CD4-positive, CD25-positive, alpha-beta regulatory T cell (primary cell): ENCODE results near the gene PSME3. TPM values are rescaled to one million over a fixed set of nuclear protein-coding genes. Genes with fewer than 3 reads are reported as not detected.
"Not testable (repeated sequence)": the region's sequence is repeated elsewhere in the genome, so short reads cannot be mapped to it uniquely, and the experiment has no call there.

ENCODE experiments used
- ATAC-seq, 2 donors: fragments of 150-1000 bp; cut with Tn5 transposase; one replicate each; pipeline ENCODE4 v1.10.0; 2021; ENCODE audit warnings: low read depth in 2 of 2, moderate number of reproducible peaks in 2 of 2, moderate library complexity in 1 of 2
- DNase-seq, 3 donors: peaks; one replicate each; pipeline versions ENCODE4 v3.0.0 to v3.0.0-alpha.2; 2012 to 2022; ENCODE audit warnings: mixed read lengths in 1 of 3
- H3K27ac ChIP-seq: one replicate; pipeline ENCODE4 v1.7.0; 2013; ENCODE audit warnings: mild to moderate bottlenecking, low read length; ENCODE audit not compliant: insufficient read depth, poor library complexity, severe bottlenecking
- H3K27me3 ChIP-seq: one replicate; pipeline ENCODE4 v1.7.0; 2013; ENCODE audit warnings: low read length; ENCODE audit not compliant: control insufficient read depth, insufficient read depth
- H3K36me3 ChIP-seq: one replicate; pipeline ENCODE4 v1.7.0; 2013; ENCODE audit warnings: mild to moderate bottlenecking, low read length, moderate library complexity; ENCODE audit not compliant: control insufficient read depth, insufficient read depth
- H3K4me1 ChIP-seq: 2 replicates; pipeline ENCODE4 v1.7.0; 2013; ENCODE audit warnings: mild to moderate bottlenecking, low read length; ENCODE audit not compliant: insufficient read depth, control insufficient read depth, poor library complexity, severe bottlenecking
- H3K4me3 ChIP-seq: one replicate; pipeline ENCODE4 v1.7.0; 2013; ENCODE audit warnings: low read depth, mild to moderate bottlenecking, low read length, moderate library complexity
- H3K9me3 ChIP-seq, 2 experiments: 1 replicate in 1 of 2; 2 replicates in 1 of 2; pipeline ENCODE4 v1.7.0; 2013; ENCODE audit warnings: low read length in 2 of 2, mild to moderate bottlenecking in 1 of 2, moderate library complexity in 1 of 2; ENCODE audit not compliant: control insufficient read depth in 2 of 2
- H3K27ac Mint-ChIP-seq, 3 donors: one replicate each; pipeline ENCODE4 v1.8.0; 2020 to 2022; ENCODE audit warnings: mild to moderate bottlenecking in 3 of 3, mixed read lengths in 3 of 3, moderate library complexity in 2 of 3
- H3K27me3 Mint-ChIP-seq: one replicate; pipeline ENCODE4 v1.8.0; 2022; ENCODE audit warnings: mild to moderate bottlenecking, mixed read lengths
- H3K36me3 Mint-ChIP-seq: one replicate; pipeline ENCODE4 v1.8.0; 2020; ENCODE audit warnings: mixed read lengths
- H3K4me1 Mint-ChIP-seq, 4 donors: one replicate each; pipeline ENCODE4 v1.8.0; 2020 to 2022; ENCODE audit warnings: mixed read lengths in 4 of 4, mild to moderate bottlenecking in 1 of 4
- H3K4me3 Mint-ChIP-seq, 4 donors: one replicate each; pipeline ENCODE4 v1.8.0; 2020 to 2022; ENCODE audit warnings: mild to moderate bottlenecking in 4 of 4, mixed read lengths in 4 of 4, moderate library complexity in 3 of 4
- H3K9me3 Mint-ChIP-seq, 7 donors: one replicate each; pipeline ENCODE4 v1.8.0; 2020 to 2022; ENCODE audit warnings: mixed read lengths in 7 of 7, mild to moderate bottlenecking in 3 of 7, moderate library complexity in 2 of 7
- polyA plus RNA-seq, 4 donors: library from polyadenylated mRNA; unstranded; fragments of 300-500 nt; fragmentation: Illumina TruSeq; gene quantifications; one replicate each; pipeline ENCODE4 v1.2.3, GENCODE V29; 2021
- total RNA-seq: library from RNA; stranded (reverse); gene quantifications from one replicate; pipeline ENCODE4 v1.2.3, GENCODE V29; 2022

PSME3 gene
- total and polyA plus RNA-seq, 5 donors from 2014 or later: 66.7 to 129 (median 126) TPM

DNA sequence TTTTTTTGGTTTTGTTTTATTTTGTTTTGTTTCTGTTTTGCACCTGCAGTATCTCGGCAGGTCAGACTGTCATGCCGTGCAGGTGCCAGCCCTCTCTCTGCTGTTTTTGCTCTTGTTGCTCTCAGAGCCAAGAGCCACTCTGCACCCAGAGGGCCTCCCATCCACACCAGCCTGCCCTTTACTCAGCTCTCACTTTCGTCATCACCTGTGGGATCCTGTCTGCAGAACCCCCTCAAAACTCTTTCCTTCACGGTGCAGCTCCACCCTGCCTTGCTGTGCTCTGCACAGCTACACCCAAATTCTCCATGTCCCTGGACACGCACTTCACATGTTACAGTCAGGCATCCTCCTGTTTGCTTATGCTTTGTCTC is 20.4 kb downstream of the PSME3 start:
- Mint-ChIP-seq H3K27ac (no peak overlapping the region), H3K4me3 (no peak overlapping the region), H3K9me3 (peaks cover 0 to 1% (median 0%) of the 10 kb centered on the region in 7 donors), H3K27me3 (peaks cover 5% of the 10 kb centered on the region), H3K4me1 (no peaks in the 10 kb centered on the region), H3K36me3 (no peaks in the 10 kb centered on the region)
- H3K9me3 ChIP-seq: no peaks in the 10 kb centered on the region
- H3K4me1 ChIP-seq: no peaks in the 10 kb centered on the region
- H3K4me3 ChIP-seq: no peak overlapping the region
- no peak for ATAC-seq
- no peaks in the 10 kb centered on the region for H3K27me3 ChIP-seq
- no peak for DNase-seq
- no peak overlapping the region for H3K27ac ChIP-seq
- no peaks in the 10 kb centered on the region for H3K36me3 ChIP-seq

DNA sequence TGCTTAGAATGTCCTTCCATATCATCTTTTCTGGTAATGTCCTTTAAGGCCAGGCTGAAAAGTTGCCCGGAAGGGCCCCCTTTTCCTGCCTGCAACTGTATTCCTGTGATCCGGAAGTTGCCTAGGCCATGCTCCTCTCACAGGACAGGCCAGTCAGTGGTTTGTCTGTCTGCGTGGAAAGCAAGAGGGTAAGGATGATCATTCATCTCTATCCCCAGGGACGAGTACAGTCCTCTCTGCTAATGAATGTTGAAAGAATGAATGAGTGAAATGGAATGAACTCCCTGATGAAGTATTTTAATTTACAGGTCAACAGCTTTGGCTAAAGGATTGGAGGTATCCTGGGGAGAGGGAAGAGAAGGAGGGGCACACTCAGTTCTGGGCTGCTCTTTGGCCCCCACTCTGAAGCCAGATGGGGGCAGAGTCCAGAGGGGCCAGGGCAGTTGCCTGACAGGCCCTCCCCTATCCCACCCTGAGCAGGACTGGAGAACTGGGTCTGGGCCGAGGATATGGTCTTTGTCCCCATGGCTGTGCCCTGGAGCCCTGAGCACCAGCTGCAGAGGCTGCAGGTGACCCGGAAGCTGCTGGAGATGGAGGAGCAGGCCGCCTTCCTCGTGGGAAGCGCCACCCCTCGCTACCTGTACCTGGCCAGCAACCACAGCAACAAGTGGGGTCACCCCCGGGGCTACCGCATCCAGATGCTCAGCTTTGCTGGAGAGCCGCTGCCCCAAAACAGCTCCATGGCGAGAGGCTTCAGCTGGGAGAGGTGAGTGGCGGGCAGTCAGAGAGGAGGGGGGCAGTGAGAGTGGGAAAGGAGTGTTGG is 21.0 kb downstream of the PSME3 start:
- H3K36me3 ChIP-seq: no peaks in the 10 kb centered on the region
- peaks cover 0 to 1% (median 0%) of the 10 kb centered on the region in 7 donors for H3K9me3 Mint-ChIP-seq
- DNase-seq: no peak
- H3K27me3 Mint-ChIP-seq: peaks cover 5% of the 10 kb centered on the region
- no peak for ATAC-seq
- H3K4me1 Mint-ChIP-seq: no peaks in the 10 kb centered on the region
- no peak overlapping the region for H3K4me3 Mint-ChIP-seq
- no peak overlapping the region for H3K4me3 ChIP-seq
- no peak overlapping the region for H3K27ac ChIP-seq
- H3K27me3 ChIP-seq: no peaks in the 10 kb centered on the region
- no peaks in the 10 kb centered on the region for H3K9me3 ChIP-seq
- H3K27ac Mint-ChIP-seq: no peak overlapping the region
- H3K36me3 Mint-ChIP-seq: no peaks in the 10 kb centered on the region
- no peaks in the 10 kb centered on the region for H3K4me1 ChIP-seq

DNA sequence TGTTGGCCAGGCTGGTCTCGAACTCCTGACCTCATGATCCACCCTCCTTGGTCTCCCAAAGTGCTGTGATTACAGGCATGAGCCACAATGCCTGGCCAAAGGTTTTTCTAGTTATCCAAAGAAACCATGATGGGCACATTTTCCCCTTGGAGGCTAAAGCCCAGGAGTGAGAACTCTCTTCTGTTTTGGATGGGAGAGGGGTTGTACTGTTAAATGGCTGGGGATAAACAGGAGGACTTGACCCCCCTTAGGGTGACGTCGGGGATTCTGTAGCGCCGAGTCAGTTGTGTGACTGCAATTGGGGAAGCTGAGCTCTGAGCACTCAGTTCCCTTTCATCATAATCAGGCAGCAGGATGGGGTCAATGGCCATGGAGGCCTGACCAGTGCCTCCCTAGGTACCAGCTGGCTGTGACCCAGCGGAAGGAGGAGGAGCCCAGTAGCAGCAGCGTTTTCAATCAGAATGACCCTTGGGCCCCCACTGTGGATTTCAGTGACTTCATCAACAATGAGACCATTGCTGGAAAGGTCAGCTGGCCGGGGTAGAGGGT is 21.9 kb downstream of the PSME3 start:
- Histone ChIP-seq H3K9me3 (no peaks in the 10 kb centered on the region), H3K4me3 (no peak overlapping the region), H3K27me3 (no peaks in the 10 kb centered on the region), H3K36me3 (no peaks in the 10 kb centered on the region), H3K4me1 (no peaks in the 10 kb centered on the region), H3K27ac (no peak overlapping the region)
- peaks cover 0 to 1% (median 0%) of the 10 kb centered on the region in 7 donors for H3K9me3 Mint-ChIP-seq
- H3K4me1 Mint-ChIP-seq: no peaks in the 10 kb centered on the region
- peaks cover 5% of the 10 kb centered on the region for H3K27me3 Mint-ChIP-seq
- H3K4me3 Mint-ChIP-seq: no peak overlapping the region
- no peak overlapping the region for H3K27ac Mint-ChIP-seq
- ATAC-seq (no peak), DNase-seq (no peak)
- no peaks in the 10 kb centered on the region for H3K36me3 Mint-ChIP-seq

DNA sequence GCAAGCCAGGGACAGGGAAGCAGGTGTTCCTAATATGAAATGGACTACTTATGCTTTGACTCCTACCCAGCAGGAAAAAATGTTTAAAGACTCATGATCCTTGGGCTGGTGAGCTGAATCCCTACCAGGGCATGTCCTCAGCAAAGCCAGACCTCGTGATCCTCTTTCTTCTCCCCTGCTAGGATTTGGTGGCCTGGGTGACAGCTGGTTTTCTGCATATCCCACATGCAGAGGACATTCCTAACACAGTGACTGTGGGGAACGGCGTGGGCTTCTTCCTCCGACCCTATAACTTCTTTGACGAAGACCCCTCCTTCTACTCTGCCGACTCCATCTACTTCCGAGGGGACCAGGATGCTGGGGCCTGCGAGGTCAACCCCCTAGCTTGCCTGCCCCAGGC is 22.9 kb downstream of the PSME3 start:
- not testable (repeated sequence) for H3K4me1 ChIP-seq, H3K9me3 Mint-ChIP-seq, H3K9me3 ChIP-seq, H3K27ac ChIP-seq, H3K36me3 ChIP-seq, DNase-seq, H3K4me3 ChIP-seq, H3K27me3 ChIP-seq, H3K36me3 Mint-ChIP-seq, H3K27me3 Mint-ChIP-seq, ATAC-seq, H3K4me1 Mint-ChIP-seq, H3K4me3 Mint-ChIP-seq, H3K27ac Mint-ChIP-seq

DNA sequence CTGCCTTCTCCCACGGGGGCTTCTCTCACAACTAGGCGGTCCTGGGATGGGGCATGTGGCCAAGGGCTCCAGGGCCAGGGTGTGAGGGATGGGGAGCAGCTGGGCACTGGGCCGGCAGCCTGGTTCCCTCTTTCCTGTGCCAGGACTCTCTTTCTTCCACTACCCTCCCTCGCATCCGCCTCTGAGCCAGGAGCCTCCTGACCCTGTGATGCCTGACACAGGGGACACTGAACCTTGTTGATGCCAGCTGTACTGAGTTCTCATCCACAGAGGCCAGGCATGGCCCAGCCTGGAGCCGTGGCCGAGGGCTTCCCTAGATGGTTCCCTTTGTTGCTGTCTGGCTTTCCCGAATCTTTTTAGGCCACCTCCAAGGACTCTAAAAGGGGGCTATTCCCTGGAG is 23.3 kb downstream of the PSME3 start:
- ATAC-seq, H3K27ac Mint-ChIP-seq, H3K4me1 ChIP-seq, H3K27me3 ChIP-seq, H3K36me3 Mint-ChIP-seq, H3K9me3 ChIP-seq, H3K4me3 Mint-ChIP-seq, H3K27me3 Mint-ChIP-seq, H3K4me3 ChIP-seq, H3K9me3 Mint-ChIP-seq, H3K27ac ChIP-seq, DNase-seq, H3K36me3 ChIP-seq, H3K4me1 Mint-ChIP-seq: not testable (repeated sequence)

DNA sequence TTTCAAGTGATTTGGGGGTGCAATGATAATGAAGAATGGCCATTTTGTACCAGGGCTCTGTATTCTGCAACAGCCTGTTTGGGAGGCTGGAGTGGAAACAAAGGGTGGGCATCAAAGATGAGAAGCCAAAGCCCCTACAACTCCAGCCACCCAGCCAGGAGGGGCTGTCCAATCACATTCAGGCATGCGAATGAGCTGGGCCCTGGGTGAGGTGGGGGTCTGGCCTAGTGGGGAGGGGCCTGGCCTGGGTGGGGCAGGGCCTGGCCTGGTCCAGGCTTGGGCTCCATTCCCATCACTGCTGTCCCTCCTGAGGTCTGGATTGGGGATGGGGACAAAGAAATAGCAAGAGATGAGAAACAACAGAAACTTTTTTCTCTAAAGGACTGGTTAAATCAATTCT is 24.2 kb downstream of the PSME3 start:
- H3K9me3 Mint-ChIP-seq: peaks cover 0 to 1% (median 0%) of the 10 kb centered on the region in 7 donors
- no peaks in the 10 kb centered on the region for H3K4me1 ChIP-seq
- H3K9me3 ChIP-seq: no peaks in the 10 kb centered on the region
- H3K27ac ChIP-seq: no peak overlapping the region
- no peaks in the 10 kb centered on the region for H3K27me3 ChIP-seq
- no peaks in the 10 kb centered on the region for H3K4me1 Mint-ChIP-seq
- DNase-seq: no peak
- H3K36me3 Mint-ChIP-seq: no peaks in the 10 kb centered on the region
- no peak for ATAC-seq
- no peak overlapping the region for H3K4me3 ChIP-seq
- H3K27me3 Mint-ChIP-seq: peaks cover 5% of the 10 kb centered on the region
- no peak overlapping the region for H3K27ac Mint-ChIP-seq
- no peaks in the 10 kb centered on the region for H3K36me3 ChIP-seq
- no peak overlapping the region for H3K4me3 Mint-ChIP-seq

DNA sequence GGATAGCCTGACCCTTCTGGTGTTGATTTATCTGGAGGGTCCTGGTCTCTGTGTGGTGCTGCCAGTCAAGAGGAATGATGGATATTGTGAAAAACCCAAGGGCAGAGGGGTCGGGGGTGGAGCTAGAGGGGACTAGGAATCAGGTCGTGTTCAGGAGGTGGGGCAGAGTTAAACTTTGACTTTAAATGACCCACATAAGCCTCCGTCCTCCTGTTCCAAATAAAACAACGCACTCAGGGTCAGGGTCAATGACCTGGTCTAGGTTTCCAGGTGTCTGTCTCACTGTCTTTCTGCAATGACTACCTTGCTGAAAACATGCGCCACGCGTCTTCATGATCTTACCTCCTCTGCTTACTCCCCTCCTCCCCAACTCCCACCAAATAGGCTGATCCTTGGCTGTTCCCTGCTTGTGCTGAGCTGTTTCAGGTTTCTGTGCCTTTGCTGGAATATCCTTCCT is 32.5 kb downstream of the PSME3 start:
- no peaks in the 10 kb centered on the region for H3K4me1 ChIP-seq
- Mint-ChIP-seq H3K36me3 (no peaks in the 10 kb centered on the region), H3K4me3 (no peak overlapping the region), H3K27me3 (peaks cover 19% of the 10 kb centered on the region), H3K9me3 (peaks cover 0 to 3% (median 0%) of the 10 kb centered on the region in 7 donors), H3K27ac (no peak overlapping the region), H3K4me1 (no peaks in the 10 kb centered on the region)
- H3K27ac ChIP-seq: no peak overlapping the region
- no peak for DNase-seq
- no peaks in the 10 kb centered on the region for H3K36me3 ChIP-seq
- ATAC-seq: no peak
- H3K27me3 ChIP-seq: no peaks in the 10 kb centered on the region
- H3K9me3 ChIP-seq: no peaks in the 10 kb centered on the region
- no peak overlapping the region for H3K4me3 ChIP-seq

DNA sequence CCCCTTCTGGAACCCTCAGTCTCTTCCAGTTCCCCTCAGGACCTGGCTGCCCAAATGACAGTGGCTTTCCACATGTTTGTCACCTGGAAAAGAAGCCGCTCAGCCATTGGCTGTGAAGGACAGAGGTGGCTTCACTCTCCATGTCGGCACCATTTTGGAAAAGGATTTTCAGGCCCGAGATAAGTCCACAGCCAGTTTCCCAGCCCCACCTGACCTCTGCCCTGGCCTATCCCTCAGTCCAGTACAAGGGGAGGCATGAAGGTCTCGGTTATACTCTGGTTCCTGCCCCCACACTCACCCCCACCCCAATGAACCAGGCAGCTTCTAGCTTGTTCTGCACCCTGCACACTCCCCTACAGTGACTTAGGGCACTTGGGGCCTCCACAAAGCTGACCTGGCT is 33.0 kb downstream of the PSME3 start:
- Histone ChIP-seq H3K9me3 (no peaks in the 10 kb centered on the region), H3K4me3 (no peak overlapping the region), H3K27ac (no peak overlapping the region), H3K36me3 (no peaks in the 10 kb centered on the region), H3K4me1 (no peaks in the 10 kb centered on the region), H3K27me3 (no peaks in the 10 kb centered on the region)
- Mint-ChIP-seq H3K4me1 (no peaks in the 10 kb centered on the region), H3K36me3 (no peaks in the 10 kb centered on the region), H3K9me3 (peaks cover 0 to 3% (median 0%) of the 10 kb centered on the region in 7 donors), H3K4me3 (no peak overlapping the region), H3K27ac (no peak overlapping the region), H3K27me3 (peaks cover 19% of the 10 kb centered on the region)
- ATAC-seq: no peak
- no peak for DNase-seq
